ENCODE results near the gene SIRPB2.

The SIRPB2 gene

GRCh38 chr20:1438361-1438760 lies 52.9 kb downstream of the SIRPB2 start:
- no peak for DNase-seq

GRCh38 chr20:1437235-1437904 lies 53.9 kb downstream of the SIRPB2 start:
- DNase-seq = peak; percentile 89

- DNase-seq = no peak
Observed at GRCh38 chr20:1436263-1436662, 55.0 kb downstream of the SIRPB2 start.

- no peak for DNase-seq
Observed at GRCh38 chr20:1435337-1435699, 55.9 kb downstream of the SIRPB2 start.

GRCh38 chr20:1434571-1435336 lies 56.5 kb downstream of the SIRPB2 start:
- peak; percentile 50 for DNase-seq

GRCh38 chr20:1431158-1431557 lies 60.1 kb downstream of the SIRPB2 start:
- no peak for DNase-seq

GRCh38 chr20:1430004-1430451 lies 61.2 kb downstream of the SIRPB2 start:
- DNase-seq = no peak

- DNase-seq = no peak
Observed at GRCh38 chr20:1429143-1429728, 62.0 kb downstream of the SIRPB2 start.

GRCh38 chr20:1427457-1428054 lies 63.7 kb downstream of the SIRPB2 start:
- DNase-seq = no peak

- DNase-seq = no peak
Observed at GRCh38 chr20:1426231-1426849, 64.9 kb downstream of the SIRPB2 start.

Measured in CD4-positive, alpha-beta T cell treated with Interleukin-6 for 4 hours (primary cell).